Measurements from ENCODE around the gene SDR39U1.

Gene SDR39U1

GRCh38 chr14:24390701-24391468 is 51.7 kb downstream of the SDR39U1 start:
- DNase-seq (ENCODE audit: low read depth), result no peak
